Effector CD8-positive, alpha-beta T cell (primary cell): ENCODE data around the gene SLC25A19.
"Not testable (repeated sequence)": the region's sequence is repeated elsewhere in the genome, so short reads cannot be mapped to it uniquely, and the experiment has no call there.

ENCODE experiments used
- DNase-seq: peaks from one replicate; lab custom pipeline; 2025; lab: John Stamatoyannopoulos, UW

SLC25A19 gene

GRCh38 chr17:75267411-75268232 is 21.6 kb downstream of the SLC25A19 start:
- no peak for DNase-seq

GRCh38 chr17:75267153-75267410 is 22.2 kb downstream of the SLC25A19 start:
- DNase-seq: no peak

GRCh38 chr17:75266316-75267152 is 22.7 kb downstream of the SLC25A19 start:
- no peak for DNase-seq

- no peak for DNase-seq
Observed at GRCh38 chr17:75265614-75266315, 23.5 kb downstream of the SLC25A19 start.

GRCh38 chr17:75263055-75263454 is 26.2 kb downstream of the SLC25A19 start:
- DNase-seq: no peak

GRCh38 chr17:75262112-75262606 is 27.1 kb downstream of the SLC25A19 start:
- no peak for DNase-seq

- DNase-seq: peak; percentile 93
Observed at GRCh38 chr17:75261336-75262111, 27.7 kb downstream of the SLC25A19 start, which contains the start of the genes GGA3 and MRPS7. Gene GGA3 (minus strand): TSS chr17:75261606. CDS start chr17:75261587, 19 bp downstream. Gene MRPS7 (plus strand): TSS chr17:75261879. CDS start chr17:75261901, 22 bp downstream.

- peak; percentile 48 for DNase-seq
Observed at GRCh38 chr17:75260641-75261335, 28.4 kb downstream of the SLC25A19 start.

- DNase-seq: not testable (repeated sequence)
Observed at GRCh38 chr17:75257228-75257627, 32.0 kb downstream of the SLC25A19 start.

- not testable (repeated sequence) for DNase-seq
Observed at GRCh38 chr17:75255954-75256698, 33.1 kb downstream of the SLC25A19 start.

- no peak for DNase-seq
Observed at GRCh38 chr17:75252039-75252816, 37.0 kb downstream of the SLC25A19 start.

- no peak for DNase-seq
Observed at GRCh38 chr17:75250009-75250471, 39.2 kb downstream of the SLC25A19 start.

- DNase-seq: no peak
Observed at GRCh38 chr17:75249564-75249963, 39.7 kb downstream of the SLC25A19 start.

GRCh38 chr17:75246404-75246803 is 42.8 kb downstream of the SLC25A19 start:
- DNase-seq: no peak

- DNase-seq: no peak
Observed at GRCh38 chr17:75245011-75245410, 44.2 kb downstream of the SLC25A19 start.

- DNase-seq: no peak
Observed at GRCh38 chr17:75244133-75244866, 44.9 kb downstream of the SLC25A19 start.

GRCh38 chr17:75242461-75243042 is 46.7 kb downstream of the SLC25A19 start:
- DNase-seq: no peak

GRCh38 chr17:75241996-75242460 is 47.2 kb downstream of the SLC25A19 start:
- DNase-seq: no peak
